ENCODE measurements around the gene CERS6.

Gene CERS6

DNA sequence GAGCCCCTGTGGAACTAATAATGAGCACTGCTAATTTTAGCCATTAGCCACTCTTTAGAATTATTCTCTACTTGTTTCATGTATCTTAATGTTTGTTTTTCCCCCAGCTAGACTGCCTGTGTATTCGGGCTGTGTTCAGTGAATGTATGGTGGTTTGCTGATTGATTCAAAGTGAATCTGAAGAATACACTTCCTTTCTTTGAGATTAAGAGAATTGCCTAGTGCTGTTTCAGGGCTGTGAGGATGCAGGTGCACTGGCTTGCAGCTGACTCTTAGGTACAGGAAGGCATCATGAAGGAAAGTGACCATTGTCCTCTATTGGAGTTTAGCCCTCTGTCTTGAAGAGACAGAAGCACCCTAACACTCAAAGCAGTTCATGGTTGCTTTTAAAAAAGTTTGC, 138.7 kb downstream of the CERS6 start:
- peaks cover 38% of the 10 kb centered on the region for H3K4me1 ChIP-seq (ENCODE audit: insufficient read depth, low read length)
- 100% methylated on average over 1 of the region's 1 CpG for WGBS

DNA sequence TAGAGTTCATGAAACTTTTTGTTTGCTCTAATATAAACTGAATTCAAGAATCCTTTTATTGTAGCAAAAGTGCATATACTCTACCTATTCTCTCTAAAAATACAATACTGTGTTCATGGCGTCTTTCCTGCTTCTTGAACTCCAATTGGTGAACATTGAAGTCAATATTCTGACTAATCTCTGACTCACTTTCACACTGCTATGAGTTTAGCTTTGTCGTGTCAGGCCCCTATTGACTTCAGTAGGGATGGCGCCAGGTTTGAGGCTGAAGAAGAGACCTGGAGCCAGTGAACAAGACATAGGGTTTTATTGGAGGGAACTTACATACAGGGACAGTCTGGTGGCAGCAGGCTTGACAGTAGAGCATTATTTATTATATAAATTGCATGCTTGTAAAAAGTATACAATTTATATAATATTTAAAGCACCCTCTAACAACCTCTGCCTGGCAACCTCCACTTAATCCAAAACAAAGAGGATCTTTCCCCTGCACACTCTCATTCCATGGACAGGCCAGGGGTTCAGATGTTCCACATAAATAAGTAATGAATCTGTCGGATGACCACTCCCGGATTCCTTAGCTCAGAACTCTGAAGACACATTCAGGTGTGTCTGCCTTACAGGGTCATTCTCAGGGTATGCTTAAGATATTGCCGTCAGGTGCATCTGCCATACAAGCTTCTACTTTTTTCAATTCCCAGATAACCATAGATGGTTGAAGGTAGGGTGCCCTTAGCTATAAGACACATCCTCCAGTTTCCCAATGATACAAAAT, 141.0 kb downstream of the CERS6 start:
- Histone ChIP-seq H3K9ac (ENCODE audit: low read depth, low read length) (no peak overlapping the region), H3K27ac (ENCODE audit: low read depth, low read length) (no peak overlapping the region), H3K4me3 (ENCODE audit: low read length) (no peak overlapping the region), H3K4me1 (ENCODE audit: insufficient read depth, low read length) (peaks cover 22% of the 10 kb centered on the region), H3K36me3 (ENCODE audit: insufficient read depth, low read length) (no peaks in the 10 kb centered on the region), H3K9me3 (ENCODE audit: insufficient read depth, low read depth, low read length) (no peaks in the 10 kb centered on the region), H3K27me3 (ENCODE audit: insufficient read depth, low read length) (no peaks in the 10 kb centered on the region)
- WGBS, result 93% methylated on average over 6 of the region's 6 CpGs

More for the DNA sequence above, 138.7 kb downstream of the CERS6 start:
- Histone ChIP-seq H3K4me3 (ENCODE audit: low read length) (no peak overlapping the region), H3K9me3 (ENCODE audit: insufficient read depth, low read depth, low read length) (no peaks in the 10 kb centered on the region), H3K9ac (ENCODE audit: low read depth, low read length) (no peak overlapping the region), H3K27ac (ENCODE audit: low read depth, low read length) (no peak overlapping the region; the same call in 1 of the 2 replicates), H3K27me3 (ENCODE audit: insufficient read depth, low read length) (no peaks in the 10 kb centered on the region), H3K36me3 (ENCODE audit: insufficient read depth, low read length) (no peaks in the 10 kb centered on the region)

DNA sequence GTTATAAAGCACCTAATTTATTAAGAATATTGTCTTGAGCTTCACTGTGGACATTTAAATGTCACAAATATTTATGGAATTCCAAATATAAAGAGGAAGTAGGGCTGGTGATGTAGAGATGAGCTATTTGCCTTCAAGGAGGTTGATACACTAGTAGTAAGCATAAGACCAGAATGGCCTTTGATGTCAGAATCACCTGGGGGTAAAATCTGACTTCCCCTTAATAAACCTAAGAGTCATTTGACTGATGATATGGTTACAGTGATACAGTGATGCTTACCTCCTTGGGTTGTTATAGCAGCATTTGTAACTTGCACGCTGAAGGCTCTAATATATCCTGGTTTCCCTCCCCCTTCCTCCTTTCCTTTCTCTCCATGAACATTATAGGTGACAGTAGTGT, 143.7 kb downstream of the CERS6 start:
- Histone ChIP-seq H3K36me3 (ENCODE audit: insufficient read depth, low read length) (no peaks in the 10 kb centered on the region), H3K9ac (ENCODE audit: low read depth, low read length) (no peak overlapping the region), H3K27ac (ENCODE audit: low read depth, low read length) (no peak overlapping the region), H3K4me1 (ENCODE audit: insufficient read depth, low read length) (peaks cover 8% of the 10 kb centered on the region; the same call in 1 of the 2 replicates), H3K9me3 (ENCODE audit: insufficient read depth, low read depth, low read length) (peaks cover 2% of the 10 kb centered on the region; the same call in 1 of the 2 replicates), H3K27me3 (ENCODE audit: insufficient read depth, low read length) (no peaks in the 10 kb centered on the region), H3K4me3 (ENCODE audit: low read length) (no peak overlapping the region)
- 100% methylated on average over 1 of the region's 1 CpG for WGBS

DNA sequence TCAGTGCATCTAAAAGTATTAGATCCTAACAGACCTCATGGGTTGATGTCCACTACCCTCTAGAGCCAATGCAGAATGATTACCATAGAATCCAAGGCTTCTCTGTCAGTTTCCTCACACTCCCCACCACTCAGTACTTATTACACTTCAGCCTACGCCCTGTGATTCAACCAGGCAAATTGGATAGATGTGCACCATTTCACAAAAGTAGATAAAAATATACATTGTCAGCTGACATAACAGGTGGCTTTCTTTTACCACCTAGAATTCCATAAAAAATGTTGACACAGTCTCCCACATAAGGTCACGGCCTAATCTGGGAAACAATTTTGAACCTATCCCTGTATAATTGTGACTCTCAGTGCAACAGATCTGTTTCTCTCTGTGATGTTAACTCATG, 144.9 kb downstream of the CERS6 start:
- peaks cover 14% of the 10 kb centered on the region; the same call in 1 of the 2 replicates for H3K9me3 ChIP-seq (ENCODE audit: insufficient read depth, low read depth, low read length)
- no peak overlapping the region for H3K9ac ChIP-seq (ENCODE audit: low read depth, low read length)
- no peak overlapping the region for H3K27ac ChIP-seq (ENCODE audit: low read depth, low read length)
- WGBS, result 93% methylated on average over 2 of the region's 2 CpGs
- no peaks in the 10 kb centered on the region for H3K27me3 ChIP-seq (ENCODE audit: insufficient read depth, low read length)
- H3K36me3 ChIP-seq (ENCODE audit: insufficient read depth, low read length), result peaks cover 5% of the 10 kb centered on the region; the same call in 1 of the 2 replicates
- H3K4me1 ChIP-seq (ENCODE audit: insufficient read depth, low read length), result 0 out of 2 replicates have a peak, but pooled peaks cover 4% of the 10 kb centered on the region
- no peak overlapping the region for H3K4me3 ChIP-seq (ENCODE audit: low read length)

DNA sequence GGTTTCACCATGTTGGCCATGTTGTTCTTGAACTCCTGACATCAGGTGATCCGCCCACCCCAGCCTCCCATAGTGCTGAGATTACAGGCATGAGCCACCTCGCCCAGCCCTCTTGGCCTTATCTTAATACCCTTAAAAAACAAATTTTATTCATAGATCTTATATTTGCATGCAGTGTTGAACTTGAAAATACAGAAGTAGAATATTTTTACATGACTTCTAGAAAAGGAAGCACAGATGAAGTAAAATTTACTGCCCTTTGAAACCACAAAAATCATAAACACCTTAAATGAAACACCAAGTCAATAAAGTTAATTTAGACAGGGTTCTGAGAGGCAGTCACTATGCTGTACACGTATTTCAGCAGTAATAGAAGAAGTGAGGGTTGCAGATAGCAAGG, 145.7 kb downstream of the CERS6 start:
- no peak overlapping the region for H3K9ac ChIP-seq (ENCODE audit: low read depth, low read length)
- no peaks in the 10 kb centered on the region for H3K27me3 ChIP-seq (ENCODE audit: insufficient read depth, low read length)
- peaks cover 5% of the 10 kb centered on the region; the same call in 1 of the 2 replicates for H3K36me3 ChIP-seq (ENCODE audit: insufficient read depth, low read length)
- 70% methylated on average over 3 of the region's 3 CpGs for WGBS
- H3K4me3 ChIP-seq (ENCODE audit: low read length), result no peak overlapping the region
- no peak overlapping the region for H3K27ac ChIP-seq (ENCODE audit: low read depth, low read length)
- H3K4me1 ChIP-seq (ENCODE audit: insufficient read depth, low read length), result 0 out of 2 replicates have a peak, but pooled peaks cover 4% of the 10 kb centered on the region
- H3K9me3 ChIP-seq (ENCODE audit: insufficient read depth, low read depth, low read length), result peaks cover 18% of the 10 kb centered on the region; the same call in 1 of the 2 replicates

DNA sequence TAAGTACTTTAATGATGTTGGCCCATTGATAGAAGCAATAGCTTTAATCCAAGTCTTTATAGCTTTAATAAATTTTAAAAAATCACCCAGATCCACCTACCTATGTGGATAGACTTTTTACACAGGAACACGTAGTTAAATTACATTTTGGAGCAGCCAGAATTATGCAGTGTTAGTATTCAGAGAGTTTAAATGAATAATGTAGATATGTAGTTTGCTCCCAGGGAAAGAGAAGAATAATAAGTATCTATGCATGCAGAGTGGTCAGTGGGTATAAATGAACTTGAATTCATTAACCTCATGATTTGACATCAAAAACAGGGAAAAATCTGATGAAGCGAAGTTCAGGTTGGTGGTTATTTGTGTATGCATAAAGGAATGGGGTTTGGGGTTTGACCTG, 146.3 kb downstream of the CERS6 start:
- WGBS, result 88% methylated on average over 2 of the region's 2 CpGs
- no peaks in the 10 kb centered on the region for H3K27me3 ChIP-seq (ENCODE audit: insufficient read depth, low read length)
- peaks cover 18% of the 10 kb centered on the region; the same call in 1 of the 2 replicates for H3K9me3 ChIP-seq (ENCODE audit: insufficient read depth, low read depth, low read length)
- H3K36me3 ChIP-seq (ENCODE audit: insufficient read depth, low read length), result peaks cover 5% of the 10 kb centered on the region; the same call in 1 of the 2 replicates
- no peak overlapping the region for H3K27ac ChIP-seq (ENCODE audit: low read depth, low read length)
- no peak overlapping the region for H3K4me3 ChIP-seq (ENCODE audit: low read length)
- 0 out of 2 replicates have a peak, but pooled peaks cover 4% of the 10 kb centered on the region for H3K4me1 ChIP-seq (ENCODE audit: insufficient read depth, low read length)
- H3K9ac ChIP-seq (ENCODE audit: low read depth, low read length), result no peak overlapping the region

DNA sequence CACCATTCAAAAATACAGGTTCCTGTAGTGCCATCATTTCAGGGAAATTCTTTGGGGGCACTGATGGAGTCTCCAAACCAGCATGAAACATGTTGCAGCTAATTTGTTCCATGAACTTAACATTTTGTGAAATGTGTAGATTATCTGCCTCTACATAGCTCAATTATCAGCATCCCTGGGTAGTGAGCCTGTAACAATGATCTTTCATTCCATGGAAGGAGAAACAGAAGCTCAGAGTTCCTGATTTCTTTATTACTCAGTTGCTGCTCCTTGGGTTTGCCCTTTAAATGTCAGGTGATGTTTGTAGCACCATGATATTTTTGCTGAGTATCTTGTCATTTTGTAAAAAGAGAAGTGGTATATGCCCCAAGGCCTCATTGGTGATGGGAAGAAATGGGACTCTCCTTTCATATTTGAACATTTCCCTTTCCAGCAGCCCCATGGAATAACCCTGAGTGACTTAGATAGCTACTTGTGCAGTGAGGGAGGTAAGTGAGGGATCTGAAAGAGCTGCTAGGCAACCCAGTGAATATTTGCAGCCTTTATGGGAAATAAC, 146.9 kb downstream of the CERS6 start:
- Histone ChIP-seq H3K4me1 (ENCODE audit: insufficient read depth, low read length) (no peaks in the 10 kb centered on the region), H3K9ac (ENCODE audit: low read depth, low read length) (no peak overlapping the region), H3K27ac (ENCODE audit: low read depth, low read length) (no peak overlapping the region), H3K27me3 (ENCODE audit: insufficient read depth, low read length) (no peaks in the 10 kb centered on the region), H3K4me3 (ENCODE audit: low read length) (no peak overlapping the region), H3K9me3 (ENCODE audit: insufficient read depth, low read depth, low read length) (peaks cover 18% of the 10 kb centered on the region; the same call in 1 of the 2 replicates), H3K36me3 (ENCODE audit: insufficient read depth, low read length) (peaks cover 5% of the 10 kb centered on the region; the same call in 1 of the 2 replicates)

DNA sequence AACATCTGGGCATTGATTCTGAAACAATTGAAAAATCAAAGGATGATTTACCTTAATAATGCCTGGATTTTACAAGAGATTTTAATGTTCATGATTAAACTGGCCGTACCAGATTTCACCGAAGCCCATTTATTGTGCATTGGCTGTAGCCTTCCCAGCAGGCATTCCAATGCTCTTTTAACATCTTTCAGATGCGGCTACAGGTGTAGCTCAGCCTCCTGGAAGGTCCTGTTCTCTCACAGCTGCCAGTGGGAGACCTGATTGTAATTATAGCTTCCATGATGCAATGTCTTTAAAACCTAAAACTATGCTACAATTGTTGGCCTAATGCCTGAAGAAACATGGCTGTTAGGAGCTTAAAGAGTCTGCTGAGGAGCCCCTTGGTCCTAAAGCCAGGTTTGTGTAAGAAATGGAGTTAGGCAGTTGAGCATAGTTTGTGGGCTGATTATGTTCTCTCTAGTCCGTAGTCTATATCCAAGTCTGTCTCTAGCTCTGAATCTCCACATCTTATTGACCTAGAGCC, 147.4 kb downstream of the CERS6 start:
- 93% methylated on average over 4 of the region's 4 CpGs for WGBS
- Histone ChIP-seq H3K27me3 (ENCODE audit: insufficient read depth, low read length) (no peaks in the 10 kb centered on the region), H3K4me3 (ENCODE audit: low read length) (no peak overlapping the region), H3K27ac (ENCODE audit: low read depth, low read length) (no peak overlapping the region), H3K4me1 (ENCODE audit: insufficient read depth, low read length) (no peaks in the 10 kb centered on the region), H3K36me3 (ENCODE audit: insufficient read depth, low read length) (peaks cover 5% of the 10 kb centered on the region; the same call in 1 of the 2 replicates), H3K9me3 (ENCODE audit: insufficient read depth, low read depth, low read length) (peaks cover 18% of the 10 kb centered on the region; the same call in 1 of the 2 replicates), H3K9ac (ENCODE audit: low read depth, low read length) (no peak overlapping the region)

DNA sequence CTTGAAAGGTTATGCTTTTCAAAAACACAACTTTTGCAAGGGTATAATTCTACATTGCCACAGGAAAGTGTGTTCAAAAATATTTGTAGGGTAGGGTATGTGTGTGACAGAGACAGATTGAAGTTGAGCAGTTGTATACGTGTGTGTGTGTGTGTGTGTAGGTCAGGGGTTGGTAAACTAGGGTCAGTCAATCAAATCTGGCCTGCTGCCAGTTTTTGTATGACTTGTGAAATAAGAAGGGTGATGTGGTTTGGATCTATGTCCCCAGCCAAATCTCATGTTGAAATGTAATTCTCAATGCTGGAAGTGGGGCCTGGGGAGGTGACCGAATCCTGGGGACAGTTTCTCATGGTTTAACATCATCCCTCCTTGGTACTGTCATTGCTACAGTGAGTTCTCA, 148.2 kb downstream of the CERS6 start:
- 93% methylated on average over 2 of the region's 2 CpGs for WGBS
- Histone ChIP-seq H3K27ac (ENCODE audit: low read depth, low read length) (no peak overlapping the region), H3K4me1 (ENCODE audit: insufficient read depth, low read length) (no peaks in the 10 kb centered on the region), H3K9ac (ENCODE audit: low read depth, low read length) (no peak overlapping the region), H3K4me3 (ENCODE audit: low read length) (no peak overlapping the region), H3K36me3 (ENCODE audit: insufficient read depth, low read length) (peaks cover 5% of the 10 kb centered on the region; the same call in 1 of the 2 replicates), H3K27me3 (ENCODE audit: insufficient read depth, low read length) (no peaks in the 10 kb centered on the region), H3K9me3 (ENCODE audit: insufficient read depth, low read depth, low read length) (peaks cover 18% of the 10 kb centered on the region; the same call in 1 of the 2 replicates)

DNA sequence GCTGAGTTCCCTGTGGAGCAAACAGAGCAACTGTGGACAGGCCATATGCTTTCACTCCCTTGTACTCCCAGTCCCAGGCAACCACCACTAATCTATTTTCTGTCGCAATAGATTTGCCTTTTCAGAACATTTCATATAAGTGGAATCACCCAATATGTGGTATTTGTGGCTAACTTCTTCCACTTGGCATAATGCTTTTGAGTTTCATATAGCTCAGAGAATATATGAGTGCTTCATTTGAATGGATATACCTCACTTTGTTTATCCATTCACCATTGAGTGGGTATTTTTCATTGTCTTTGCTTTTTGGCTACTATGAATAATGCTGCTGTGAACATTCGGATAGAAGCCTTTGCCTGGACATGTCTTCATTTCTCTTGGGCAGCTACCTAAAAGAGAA, 151.9 kb downstream of the CERS6 start:
- H3K4me1 ChIP-seq (ENCODE audit: insufficient read depth, low read length), result no peaks in the 10 kb centered on the region
- no peaks in the 10 kb centered on the region for H3K27me3 ChIP-seq (ENCODE audit: insufficient read depth, low read length)
- peaks cover 18% of the 10 kb centered on the region; the same call in 1 of the 2 replicates for H3K9me3 ChIP-seq (ENCODE audit: insufficient read depth, low read depth, low read length)
- no peak overlapping the region for H3K27ac ChIP-seq (ENCODE audit: low read depth, low read length)
- H3K4me3 ChIP-seq (ENCODE audit: low read length), result no peak overlapping the region
- H3K36me3 ChIP-seq (ENCODE audit: insufficient read depth, low read length), result peaks cover 5% of the 10 kb centered on the region; the same call in 1 of the 2 replicates
- H3K9ac ChIP-seq (ENCODE audit: low read depth, low read length), result no peak overlapping the region
- WGBS, result 100% methylated on average over 2 of the region's 2 CpGs

DNA sequence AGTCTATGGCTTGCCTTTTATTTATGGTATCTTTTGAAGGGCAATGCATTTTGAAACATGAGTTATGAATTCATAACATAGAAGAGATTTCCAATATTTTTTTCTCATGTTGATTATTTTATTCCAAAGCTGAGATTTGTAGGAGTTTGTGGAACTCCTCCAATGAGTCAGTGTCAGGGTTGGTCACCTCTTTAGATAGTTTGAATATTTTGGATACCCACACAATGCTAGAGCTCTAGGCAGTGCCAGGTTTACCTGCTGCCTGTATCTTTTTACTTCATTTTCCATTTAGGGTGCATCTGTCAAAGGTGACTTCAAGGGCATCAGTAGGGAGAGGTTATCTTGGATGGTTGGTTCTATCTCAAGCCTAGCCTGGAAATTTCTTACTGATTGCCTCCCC, 152.7 kb downstream of the CERS6 start:
- Histone ChIP-seq H3K36me3 (ENCODE audit: insufficient read depth, low read length) (peaks cover 5% of the 10 kb centered on the region; the same call in 1 of the 2 replicates), H3K27ac (ENCODE audit: low read depth, low read length) (no peak overlapping the region), H3K9me3 (ENCODE audit: insufficient read depth, low read depth, low read length) (peaks cover 18% of the 10 kb centered on the region; the same call in 1 of the 2 replicates), H3K9ac (ENCODE audit: low read depth, low read length) (no peak overlapping the region), H3K27me3 (ENCODE audit: insufficient read depth, low read length) (no peaks in the 10 kb centered on the region), H3K4me1 (ENCODE audit: insufficient read depth, low read length) (no peaks in the 10 kb centered on the region), H3K4me3 (ENCODE audit: low read length) (no peak overlapping the region)

Measured in HUES64 (cell line).